ENCODE results near the gene MICAL2.

DNA sequence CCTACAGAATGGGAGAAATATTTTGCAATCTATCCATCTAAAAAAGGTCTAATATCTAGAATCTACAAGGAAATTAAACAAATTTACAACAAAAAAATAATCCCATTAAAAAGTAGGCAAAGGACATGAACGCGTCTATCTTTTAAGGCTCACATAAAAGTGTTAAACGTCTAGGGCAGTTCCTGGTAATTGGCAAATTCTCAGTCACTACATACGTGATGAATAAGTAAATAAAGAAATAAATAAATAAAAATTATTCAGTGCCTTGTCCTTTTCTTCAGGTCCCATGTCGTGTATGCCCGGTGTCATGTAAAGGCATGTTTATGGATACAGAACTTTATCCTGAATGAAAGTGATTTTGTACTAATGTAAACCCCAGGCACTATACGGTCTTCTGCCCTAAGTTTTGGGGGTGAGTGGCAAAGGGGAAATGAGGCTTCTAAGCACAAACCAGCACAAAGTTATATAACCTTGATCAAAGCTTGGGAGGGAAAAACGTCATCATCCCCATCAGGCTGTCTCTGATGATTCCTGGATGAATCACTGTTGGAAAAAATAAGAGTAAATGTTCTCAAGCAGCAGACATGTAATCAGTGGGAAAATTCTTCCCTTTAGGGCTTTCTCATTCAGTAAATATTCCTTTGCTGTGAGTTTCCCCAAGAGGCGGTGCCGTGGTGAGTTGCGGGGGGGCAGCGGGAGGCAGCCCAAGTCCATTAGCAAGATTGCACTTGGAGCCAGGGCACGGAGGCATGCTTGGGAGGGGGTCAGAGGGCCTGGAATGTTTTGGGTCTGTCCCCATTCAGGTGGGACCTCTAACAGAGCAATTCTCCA, 30.4 kb upstream of the MICAL2 start:
- TF ChIP-seq TAF1 (IDR thresholded peaks at IDR 0.05; ENCODE audit: low read depth, low read length) = no peak
- no peak for TF ChIP-seq POLR2A (IDR thresholded peaks at IDR 0.05; ENCODE audit: low read depth, low read length)
- TF ChIP-seq SPI1 (IDR thresholded peaks at IDR 0.05; ENCODE audit: low read depth, low read length) = no peak
- TF ChIP-seq POLR2AphosphoS5 (IDR thresholded peaks at IDR 0.05; ENCODE audit: low read depth, low read length) = no peak
